ENCODE results near the gene MFAP5.
"Not testable (repeated sequence)": the region's sequence is repeated elsewhere in the genome, so short reads cannot be mapped to it uniquely, and the experiment has no call there.

The MFAP5 gene

DNA sequence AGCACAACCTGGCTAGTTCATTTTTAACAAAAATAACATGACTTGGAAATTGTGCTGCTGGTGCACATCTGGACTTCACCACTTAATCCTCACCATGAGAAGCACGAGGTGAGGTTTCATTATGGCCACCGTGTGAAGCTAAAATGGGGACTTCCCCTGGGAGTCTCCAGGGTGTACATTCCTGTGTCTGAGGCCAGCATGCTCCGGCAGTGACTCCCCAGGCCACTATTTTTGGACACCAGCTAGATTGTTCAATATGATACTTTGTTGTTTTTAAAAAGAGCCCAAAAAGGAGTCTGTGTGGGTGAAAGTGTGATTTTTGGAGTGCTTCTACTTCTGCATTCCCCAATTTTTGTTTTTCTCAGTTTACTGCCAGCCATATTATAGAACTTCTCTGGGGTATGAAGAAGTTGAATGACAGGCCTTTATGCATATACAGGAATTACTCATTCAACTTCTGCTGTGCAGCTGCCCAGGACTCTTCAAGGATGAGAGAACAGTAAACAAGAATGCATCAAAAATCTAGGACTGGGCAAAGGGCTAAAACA is 33.1 kb downstream of the MFAP5 start:
- no peak for DNase-seq (ENCODE audit: low spot score)

GRCh38 chr12:8628731-8629130 is 33.9 kb downstream of the MFAP5 start:
- DNase-seq (ENCODE audit: low spot score): no peak

- DNase-seq (ENCODE audit: low spot score): not testable (repeated sequence)
Measured at GRCh38 chr12:8624750-8625149, 37.9 kb downstream of the MFAP5 start.

GRCh38 chr12:8622646-8623045 is 40.0 kb downstream of the MFAP5 start:
- DNase-seq (ENCODE audit: low spot score): no peak

DNA sequence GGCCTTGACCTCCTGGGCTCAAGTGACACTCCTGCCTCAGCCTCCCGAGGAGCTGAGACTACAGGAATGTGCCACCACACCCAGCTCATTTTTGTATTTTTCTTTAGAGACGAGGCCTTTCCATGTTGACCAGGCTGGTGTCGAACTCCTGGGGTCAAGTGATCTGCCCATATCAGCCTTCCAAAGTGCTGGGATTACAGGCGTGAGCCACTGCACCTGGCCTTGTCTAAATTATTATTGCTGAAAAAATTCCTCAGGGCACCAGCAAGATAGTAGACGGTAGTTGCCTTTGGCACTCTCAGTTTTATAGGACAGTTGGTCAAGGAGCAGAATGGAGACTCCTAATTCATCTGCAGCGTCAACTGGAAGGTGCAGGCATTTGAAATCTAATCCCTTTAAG is 47.4 kb downstream of the MFAP5 start:
- no peak for DNase-seq (ENCODE audit: low spot score)

GRCh38 chr12:8613881-8614280 is 48.7 kb downstream of the MFAP5 start:
- DNase-seq (ENCODE audit: low spot score): not testable (repeated sequence)

DNA sequence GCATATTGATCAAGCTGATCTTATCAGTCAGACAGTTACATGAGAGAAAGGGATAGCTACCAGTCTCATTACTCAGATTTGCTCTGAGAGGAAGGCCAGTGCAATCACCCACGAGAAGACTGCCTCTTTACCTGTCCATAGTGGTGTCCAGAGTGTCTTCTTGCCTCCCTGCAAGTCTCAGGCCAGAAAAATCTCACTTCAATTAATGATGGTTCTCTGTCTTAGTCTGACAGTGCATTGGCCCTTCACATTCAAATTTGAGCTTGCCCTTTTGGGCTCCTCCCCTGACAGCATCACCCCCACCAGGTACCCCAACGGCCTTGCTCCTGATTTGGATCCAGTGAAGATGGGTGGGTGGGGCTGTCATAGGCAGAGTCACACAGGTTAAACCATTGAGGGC is 50.0 kb downstream of the MFAP5 start, which contains the start of gene AICDA:
AICDA (minus strand) TSS at position 231 of the 400 bp plus-strand sequence; CDS start at position 139, 92 bp downstream.
- no peak for DNase-seq (ENCODE audit: low spot score)

- peak; percentile 61 for DNase-seq (ENCODE audit: low spot score)
Measured at GRCh38 chr12:8609061-8609570, 53.5 kb downstream of the MFAP5 start.

DNA sequence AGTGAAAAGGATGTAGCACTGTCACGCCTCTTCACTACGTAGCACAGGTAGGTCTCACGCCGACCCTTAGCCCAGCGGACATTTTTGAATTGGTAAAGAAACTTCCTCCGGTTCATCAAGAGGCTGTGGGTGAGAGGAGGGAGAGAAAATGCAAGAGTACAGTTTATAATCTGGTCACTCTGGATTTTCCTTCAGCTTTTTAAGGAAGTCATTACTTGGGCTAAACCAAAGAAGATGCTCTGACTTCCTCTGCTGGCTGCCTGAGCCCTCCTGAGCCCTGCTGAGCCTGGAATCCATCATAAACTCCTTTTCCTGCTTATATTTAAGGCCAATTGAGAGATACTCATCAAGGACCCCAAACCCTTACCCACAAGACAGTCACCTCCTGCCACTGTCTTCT is 55.7 kb downstream of the MFAP5 start:
- DNase-seq (ENCODE audit: low spot score): no peak

GRCh38 chr12:8605057-8605456 is 57.6 kb downstream of the MFAP5 start:
- DNase-seq (ENCODE audit: low spot score): no peak

DNA sequence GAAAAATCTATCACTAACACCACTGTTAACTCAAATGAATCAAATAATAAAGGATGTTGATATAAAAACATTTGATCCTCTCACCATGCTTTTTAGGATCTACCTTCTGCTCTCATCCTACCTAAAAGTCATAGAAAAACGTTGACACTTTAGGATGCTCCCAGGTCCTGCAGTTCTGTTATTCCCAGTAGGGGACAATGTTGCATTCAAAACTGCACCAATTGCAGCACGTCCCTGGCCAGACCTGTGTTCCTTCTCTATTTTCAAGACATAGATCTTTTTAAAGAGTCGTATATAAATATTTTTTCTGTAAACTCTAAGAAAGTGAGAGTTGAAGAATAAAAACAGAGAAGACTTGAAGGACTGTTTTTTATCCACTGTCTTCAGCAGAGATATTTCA is 58.8 kb downstream of the MFAP5 start:
- DNase-seq (ENCODE audit: low spot score): no peak

DNA sequence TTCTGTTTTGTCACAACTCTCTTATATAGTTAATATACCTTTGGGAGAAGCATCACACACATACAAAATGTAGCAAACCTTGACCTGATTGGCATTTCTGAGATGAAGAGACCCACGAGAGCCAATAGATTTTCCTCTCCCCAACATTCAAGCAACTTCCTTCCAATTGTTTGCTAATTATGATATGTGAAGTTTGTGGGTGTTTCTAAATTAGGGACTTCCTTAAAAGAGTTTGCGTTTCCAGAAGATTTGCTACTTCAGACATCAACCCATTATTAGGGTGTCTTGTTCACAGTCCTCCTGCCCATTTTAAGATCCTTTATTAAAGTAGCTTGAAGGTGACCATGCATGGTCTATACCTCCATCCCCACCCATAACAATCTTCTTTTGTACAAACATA is 59.3 kb downstream of the MFAP5 start:
- DNase-seq (ENCODE audit: low spot score): no peak

- no peak for DNase-seq (ENCODE audit: low spot score)
Measured at GRCh38 chr12:8596561-8596960, 66.1 kb downstream of the MFAP5 start.
